Liver (tissue), 9 donors: ENCODE data around the gene PMIS2. TPM values are rescaled to one million over a fixed set of nuclear protein-coding genes. Genes with fewer than 3 reads are reported as not detected.

ENCODE experiments used
- DNase-seq: peaks from one replicate; pipeline ENCODE4 v3.0.0-alpha.2; 2017; ENCODE audit warnings: low spot score
- H3K27ac ChIP-seq, 2 donors: one replicate each; pipeline ENCODE4 v1.7.0; 2013; ENCODE audit warnings: inconsistent platforms in 2 of 2, low read length in 2 of 2, control low read depth in 1 of 2, low read depth in 1 of 2, mild to moderate bottlenecking in 1 of 2
- H3K27me3 ChIP-seq, 4 donors: one replicate each; pipeline versions ENCODE4 v1.6.1 to v1.7.0; 2013; ENCODE audit warnings: low read length in 3 of 4, inconsistent platforms in 1 of 4, mild to moderate bottlenecking in 1 of 4, moderate library complexity in 1 of 4; ENCODE audit not compliant: control insufficient read depth in 4 of 4, insufficient read depth in 4 of 4
- H3K36me3 ChIP-seq, 4 donors: one replicate each; pipeline versions ENCODE4 v1.6.1 to v1.7.0; 2013; ENCODE audit warnings: low read length in 3 of 4, mild to moderate bottlenecking in 3 of 4, low read depth in 1 of 4, moderate library complexity in 1 of 4; ENCODE audit not compliant: control insufficient read depth in 4 of 4, insufficient read depth in 3 of 4
- H3K4me1 ChIP-seq, 4 donors: one replicate each; pipeline versions ENCODE4 v1.6.1 to v1.7.0; 2013; ENCODE audit warnings: low read length in 3 of 4, mild to moderate bottlenecking in 3 of 4, moderate library complexity in 1 of 4; ENCODE audit not compliant: control insufficient read depth in 4 of 4, insufficient read depth in 4 of 4
- H3K4me3 ChIP-seq, 3 donors: one replicate each; pipeline versions ENCODE4 v1.6.1 to v1.7.0; 2013; ENCODE audit warnings: low read length in 3 of 3, control low read depth in 1 of 3, low read depth in 1 of 3, mild to moderate bottlenecking in 1 of 3
- H3K9ac ChIP-seq, 2 donors: one replicate each; pipeline ENCODE4 v1.7.0; 2013; ENCODE audit warnings: low read length in 2 of 2, mild to moderate bottlenecking in 2 of 2, moderate library complexity in 2 of 2, control low read depth in 1 of 2, low read depth in 1 of 2
- H3K9me3 ChIP-seq, 4 donors: one replicate each; pipeline versions ENCODE4 v1.6.1 to v1.7.0; 2013; ENCODE audit warnings: low read length in 3 of 4; ENCODE audit not compliant: control insufficient read depth in 4 of 4
- MAX ChIP-seq: IDR thresholded peaks from 2 replicates; pipeline ENCODE4 v1.6.1; 2016; ENCODE audit warnings: antibody characterized with exemption
- REST ChIP-seq: IDR thresholded peaks from 2 replicates; pipeline ENCODE4 v1.6.1; 2016; ENCODE audit warnings: antibody characterized with exemption, mild to moderate bottlenecking
- RXRA ChIP-seq, 2 donors: IDR thresholded peaks; 2 replicates each; pipeline ENCODE4 v1.6.1; 2017 to 2018; ENCODE audit warnings: antibody characterized with exemption in 2 of 2, mild to moderate bottlenecking in 1 of 2
- SP1 ChIP-seq: IDR thresholded peaks from 2 replicates; pipeline ENCODE4 v1.6.1; 2018; ENCODE audit warnings: antibody characterized with exemption, mild to moderate bottlenecking
- TAF1 ChIP-seq: conservative IDR thresholded peaks from 2 replicates; pipeline ENCODE4 v1.6.1; 2016; ENCODE audit warnings: antibody characterized with exemption, mild to moderate bottlenecking
- YY1 ChIP-seq: IDR thresholded peaks from 2 replicates; pipeline ENCODE4 v1.6.1; 2016; ENCODE audit warnings: antibody characterized with exemption, mild to moderate bottlenecking
- ZBTB33 ChIP-seq: IDR thresholded peaks from 2 replicates; pipeline ENCODE4 v1.6.1; 2016; ENCODE audit warnings: antibody characterized with exemption
- WGBS: extraction: QIAGEN DNeasy Blood & Tissue Kit; methylation state at CpG from one replicate; pipeline ENCODE4 v1.1.7; 2013; 5-methylcytosine and 5-hydroxymethylcytosine counted together
- polyA plus RNA-seq, 2 donors: library from polyadenylated mRNA; stranded (reverse) in 1 of 2; unstranded in 1 of 2; fragments of 200-250 nt in 1 of 2; fragments of >200 nt in 1 of 2; fragmentation: Nextera tagmentation in 1 of 2; extraction: Ambion mirVana in 1 of 2; gene quantifications; one replicate each; pipeline versions ENCODE4 v1.2.1 to v1.2.3, GENCODE V29; 2013 to 2015
- total RNA-seq, 2 donors: library from RNA; depleted of rRNA; stranded (reverse); fragments of >200 nt; gene quantifications; one replicate each; pipeline ENCODE4 v1.2.3, GENCODE V29; 2014
- TF ChIP-seq, protein P1 (sequence below): fragments of 150-350 bp; IDR thresholded peaks from 2 replicates; pipeline ENCODE4 v1.5.1; 2017; ENCODE audit warnings: improper control_type of control experiment, low read depth, low read length; ENCODE audit not compliant: missing input control
- donor health status: healthy.
- donor health status: healthy.
- donor health status: healthy.
- donor health status: healthy.
- donor health status: healthy.

The PMIS2 gene
- total and polyA plus RNA-seq, 4 donors = not detected

- no peaks in the 10 kb centered on the region for H3K36me3 ChIP-seq
- H3K4me3 ChIP-seq = no peak overlapping the region
- H3K9me3 ChIP-seq = no peaks in the 10 kb centered on the region
- no peak overlapping the region for H3K27ac ChIP-seq
- 73% methylated on average over 5 of the region's 5 CpGs for WGBS
- no peak for TF ChIP-seq RXRA (IDR thresholded peaks at IDR 0.05)
- peaks cover 0 to 7% (median 4%) of the 10 kb centered on the region in 4 donors for H3K4me1 ChIP-seq
- H3K27me3 ChIP-seq = peaks cover 0 to 4% (median 3%) of the 10 kb centered on the region in 4 donors
- no peak for DNase-seq
- no peak overlapping the region for H3K9ac ChIP-seq
These were observed 31.9 kb upstream of the PMIS2 start for GRCh38 chr19:35554076-35554475.

GRCh38 chr19:35555301-35556005 lies 30.5 kb upstream of the PMIS2 start:
- Histone ChIP-seq H3K27ac (no peak overlapping the region), H3K9me3 (no peaks in the 10 kb centered on the region), H3K4me1 (peaks cover 0 to 7% (median 4%) of the 10 kb centered on the region in 4 donors), H3K36me3 (no peaks in the 10 kb centered on the region), H3K9ac (no peak overlapping the region), H3K4me3 (no peak overlapping the region), H3K27me3 (peaks cover 0 to 4% (median 3%) of the 10 kb centered on the region in 4 donors)
- WGBS = 71% methylated on average over 30 of the region's 30 CpGs
- no peak for DNase-seq
- TF ChIP-seq MAX = no peak
- TF ChIP-seq YY1 = no peak
- TF ChIP-seq, protein P1, sequence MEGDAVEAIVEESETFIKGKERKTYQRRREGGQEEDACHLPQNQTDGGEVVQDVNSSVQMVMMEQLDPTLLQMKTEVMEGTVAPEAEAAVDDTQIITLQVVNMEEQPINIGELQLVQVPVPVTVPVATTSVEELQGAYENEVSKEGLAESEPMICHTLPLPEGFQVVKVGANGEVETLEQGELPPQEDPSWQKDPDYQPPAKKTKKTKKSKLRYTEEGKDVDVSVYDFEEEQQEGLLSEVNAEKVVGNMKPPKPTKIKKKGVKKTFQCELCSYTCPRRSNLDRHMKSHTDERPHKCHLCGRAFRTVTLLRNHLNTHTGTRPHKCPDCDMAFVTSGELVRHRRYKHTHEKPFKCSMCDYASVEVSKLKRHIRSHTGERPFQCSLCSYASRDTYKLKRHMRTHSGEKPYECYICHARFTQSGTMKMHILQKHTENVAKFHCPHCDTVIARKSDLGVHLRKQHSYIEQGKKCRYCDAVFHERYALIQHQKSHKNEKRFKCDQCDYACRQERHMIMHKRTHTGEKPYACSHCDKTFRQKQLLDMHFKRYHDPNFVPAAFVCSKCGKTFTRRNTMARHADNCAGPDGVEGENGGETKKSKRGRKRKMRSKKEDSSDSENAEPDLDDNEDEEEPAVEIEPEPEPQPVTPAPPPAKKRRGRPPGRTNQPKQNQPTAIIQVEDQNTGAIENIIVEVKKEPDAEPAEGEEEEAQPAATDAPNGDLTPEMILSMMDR = no peak
- no peak for TF ChIP-seq ZBTB33
- TF ChIP-seq SP1 = no peak
- no peak for TF ChIP-seq REST
- no peak for TF ChIP-seq TAF1
